ENCODE data around the gene EFHC2.

The EFHC2 gene

GRCh38 chrX:44152852-44153251 lies 190.6 kb downstream of the EFHC2 start:
- no peak for DNase-seq (ENCODE audit: low read depth)

GRCh38 chrX:44147130-44147529 lies 196.3 kb downstream of the EFHC2 start:
- DNase-seq (ENCODE audit: low read depth) = no peak

- DNase-seq (ENCODE audit: low read depth) = no peak
These were observed 199.1 kb downstream of the EFHC2 start for GRCh38 chrX:44144177-44144945.

GRCh38 chrX:44143061-44143602 lies 200.3 kb downstream of the EFHC2 start:
- no peak for DNase-seq (ENCODE audit: low read depth)

- DNase-seq (ENCODE audit: low read depth) = no peak
These were observed 213.3 kb downstream of the EFHC2 start for GRCh38 chrX:44130189-44130588.

GRCh38 chrX:44113337-44113736 lies 230.1 kb downstream of the EFHC2 start:
- no peak for DNase-seq (ENCODE audit: low read depth)

- no peak for DNase-seq (ENCODE audit: low read depth)
These were observed 236.6 kb downstream of the EFHC2 start for GRCh38 chrX:44106864-44107263.

- DNase-seq (ENCODE audit: low read depth) = no peak
These were observed 238.1 kb downstream of the EFHC2 start for GRCh38 chrX:44105228-44105913.

GRCh38 chrX:44104699-44105098 lies 238.8 kb downstream of the EFHC2 start:
- DNase-seq (ENCODE audit: low read depth) = no peak

- DNase-seq (ENCODE audit: low read depth) = no peak
These were observed 242.2 kb downstream of the EFHC2 start for GRCh38 chrX:44101281-44101680.

GRCh38 chrX:44099366-44099765 lies 244.1 kb downstream of the EFHC2 start:
- DNase-seq (ENCODE audit: low read depth) = no peak
